Measurements from ENCODE around the gene PRR22. TPM values are rescaled to one million over a fixed set of nuclear protein-coding genes. Genes with fewer than 3 reads are reported as not detected.
"Not testable (repeated sequence)": the region's sequence is repeated elsewhere in the genome, so short reads cannot be mapped to it uniquely, and the experiment has no call there.

The PRR22 gene
- total RNA-seq, 1 donor from 2014 or later, result 4.5 TPM

GRCh38 chr19:5762608-5763217, 21.8 kb downstream of the PRR22 start:
- intact Hi-C loops (cut with micrococcal nuclease), result no loop called here

GRCh38 chr19:5753743-5754142, 30.8 kb downstream of the PRR22 start:
- intact Hi-C loops (cut with micrococcal nuclease), result no loop called here

GRCh38 chr19:5751709-5752108, 32.8 kb downstream of the PRR22 start:
- intact Hi-C loops (cut with micrococcal nuclease), result no loop called here

- intact Hi-C loops (cut with micrococcal nuclease), result no loop called here
Observed at GRCh38 chr19:5749505-5749904, 35.0 kb downstream of the PRR22 start.

GRCh38 chr19:5748920-5749319, 35.6 kb downstream of the PRR22 start:
- intact Hi-C loops (cut with micrococcal nuclease), result not testable (repeated sequence)

- intact Hi-C loops (cut with micrococcal nuclease), result not testable (repeated sequence)
Observed at GRCh38 chr19:5744999-5745398, 39.5 kb downstream of the PRR22 start.

- intact Hi-C loops (cut with micrococcal nuclease), result no loop called here
Observed at GRCh38 chr19:5743630-5744029, 40.9 kb downstream of the PRR22 start.

- intact Hi-C loops (cut with micrococcal nuclease), result no loop called here
Observed at GRCh38 chr19:5742051-5742450, 42.5 kb downstream of the PRR22 start.

GRCh38 chr19:5738423-5738822, 46.1 kb downstream of the PRR22 start:
- intact Hi-C loops (cut with micrococcal nuclease), result no loop called here

- intact Hi-C loops (cut with micrococcal nuclease), result not testable (repeated sequence)
Observed at GRCh38 chr19:5733172-5733571, 51.4 kb downstream of the PRR22 start.

Other genes with a start within 250 kb of the PRR22 start
- gene TINCR, start 216.8 kb downstream of the PRR22 start, total RNA-seq, result 0.23 and 0.39 TPM in 2 replicates
- gene SAFB2, start 162.0 kb downstream of the PRR22 start, total RNA-seq, result 105 and 108 TPM in 2 replicates
- gene SAFB, start 161.7 kb downstream of the PRR22 start, total RNA-seq, result 128 TPM in 2 replicates
- 42.5 and 45.4 TPM in 2 replicates for gene MICOS13, start 104.2 kb downstream of the PRR22 start, total RNA-seq
- 1.1 and 1.5 TPM in 2 replicates for gene HSD11B1L, start 103.7 kb downstream of the PRR22 start, total RNA-seq
- gene RPL36, start 94.5 kb downstream of the PRR22 start, total RNA-seq, result 841 and 846 TPM in 2 replicates
- 80.4 and 82.7 TPM in 2 replicates for gene LONP1, start 64.6 kb downstream of the PRR22 start, total RNA-seq
- not detected in 2 replicates for gene CATSPERD, start 64.1 kb downstream of the PRR22 start, total RNA-seq
- 54.6 and 56.1 TPM in 2 replicates for gene DUS3L, start 6.4 kb upstream of the PRR22 start, total RNA-seq
- 0.25 and 0.50 TPM in 2 replicates for gene NRTN, start 20.3 kb upstream of the PRR22 start, total RNA-seq
- gene FUT6, start 55.0 kb upstream of the PRR22 start, total RNA-seq, result not detected in 2 replicates
- gene FUT3, start 66.7 kb upstream of the PRR22 start, total RNA-seq, result not detected in 2 replicates
- gene FUT5, start 85.8 kb upstream of the PRR22 start, total RNA-seq, result not detected in 2 replicates
- 237 and 250 TPM in 2 replicates for gene NDUFA11, start 119.0 kb upstream of the PRR22 start, total RNA-seq
- gene VMAC, start 120.1 kb upstream of the PRR22 start, total RNA-seq, result 7.7 and 8.0 TPM in 2 replicates
- gene CAPS, start 129.5 kb upstream of the PRR22 start, total RNA-seq, result 10.6 and 12.9 TPM in 2 replicates
- gene RANBP3, start 193.4 kb upstream of the PRR22 start, total RNA-seq, result 91.8 and 95.5 TPM in 2 replicates